Limb (tissue), 2 donors: ENCODE results near the gene TSGA10.
"Not testable (repeated sequence)": the region's sequence is repeated elsewhere in the genome, so short reads cannot be mapped to it uniquely, and the experiment has no call there.

Experiments
- DNase-seq, 2 donors: peaks; one replicate each; pipeline ENCODE4 v3.0.0-alpha.2; 2016; ENCODE audit errors: extremely low spot score in 2 of 2

The TSGA10 gene

GRCh38 chr2:99154643-99155536, at the start of gene TSGA10, which contains the start of gene LIPT1:
TSS of gene TSGA10 (minus strand) at chr2:99154942. CDS start at chr2:99109439, 45,503 bp downstream.
TSS of gene LIPT1 (plus strand) at chr2:99154967. CDS start at chr2:99161958, 6,991 bp downstream.
- peak; percentile 92 to 93 for DNase-seq

- DNase-seq: no peak
Observed at GRCh38 chr2:99201959-99202678, 47.4 kb upstream of the TSGA10 start.

GRCh38 chr2:99200076-99200800, 45.5 kb upstream of the TSGA10 start:
- DNase-seq: no peak

GRCh38 chr2:99198103-99198841, 43.5 kb upstream of the TSGA10 start:
- no peak for DNase-seq

GRCh38 chr2:99192364-99192763, 37.6 kb upstream of the TSGA10 start:
- DNase-seq: not testable (repeated sequence)

DNA sequence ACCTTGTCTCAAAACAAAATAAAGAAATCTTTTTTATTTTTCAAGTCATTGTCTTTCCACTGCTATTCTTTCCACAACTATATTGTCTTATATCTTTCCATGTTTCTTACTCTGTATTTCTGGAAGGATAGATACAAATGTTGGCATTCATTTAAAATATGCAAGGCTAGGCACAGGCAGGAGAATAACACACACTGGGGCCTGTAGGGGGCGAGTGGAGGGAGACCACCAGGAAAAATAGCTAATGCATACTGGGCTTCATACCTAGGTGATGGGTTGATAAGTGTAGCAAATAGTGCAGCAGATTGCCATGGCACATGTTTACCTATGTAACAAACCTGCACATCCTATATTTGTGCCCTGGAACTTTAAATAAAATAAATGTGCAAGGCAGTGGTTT, 35.8 kb upstream of the TSGA10 start:
- DNase-seq: no peak

- DNase-seq: no peak
Observed at GRCh38 chr2:99188357-99188756, 33.6 kb upstream of the TSGA10 start.

- DNase-seq: no peak
Observed at GRCh38 chr2:99187011-99187410, 32.3 kb upstream of the TSGA10 start.

GRCh38 chr2:99184811-99185210, 30.1 kb upstream of the TSGA10 start:
- no peak for DNase-seq

GRCh38 chr2:99183025-99183424, 28.3 kb upstream of the TSGA10 start:
- DNase-seq: no peak

DNA sequence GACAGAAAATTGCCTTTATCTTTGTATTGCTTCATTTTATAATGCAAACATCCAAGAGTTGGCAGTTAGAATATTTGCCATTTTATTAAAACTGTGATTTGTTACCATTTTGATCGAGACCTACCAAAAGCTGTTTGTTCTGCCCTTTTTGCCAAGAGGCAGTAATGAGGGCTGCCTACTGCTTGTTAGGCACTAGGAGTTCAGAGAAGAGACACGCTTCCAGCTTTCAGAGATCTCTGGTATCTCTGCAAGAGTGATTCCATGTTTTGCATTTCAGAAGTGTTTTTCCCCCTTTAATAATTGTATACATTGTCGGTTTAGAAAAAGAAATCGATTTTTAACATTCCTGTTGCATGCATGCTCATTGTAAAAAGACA, 26.9 kb upstream of the TSGA10 start:
- no peak for DNase-seq

GRCh38 chr2:99180755-99181623, 26.2 kb upstream of the TSGA10 start, which contains the start of the genes MITD1 and MRPL30:
TSS of gene MITD1 (minus strand) at chr2:99181058. CDS start at chr2:99180981, 77 bp downstream.
TSS of gene MRPL30 (plus strand) at chr2:99181184. CDS start at chr2:99186204, 5,020 bp downstream.
- DNase-seq: peak; percentile 95 to 96

DNA sequence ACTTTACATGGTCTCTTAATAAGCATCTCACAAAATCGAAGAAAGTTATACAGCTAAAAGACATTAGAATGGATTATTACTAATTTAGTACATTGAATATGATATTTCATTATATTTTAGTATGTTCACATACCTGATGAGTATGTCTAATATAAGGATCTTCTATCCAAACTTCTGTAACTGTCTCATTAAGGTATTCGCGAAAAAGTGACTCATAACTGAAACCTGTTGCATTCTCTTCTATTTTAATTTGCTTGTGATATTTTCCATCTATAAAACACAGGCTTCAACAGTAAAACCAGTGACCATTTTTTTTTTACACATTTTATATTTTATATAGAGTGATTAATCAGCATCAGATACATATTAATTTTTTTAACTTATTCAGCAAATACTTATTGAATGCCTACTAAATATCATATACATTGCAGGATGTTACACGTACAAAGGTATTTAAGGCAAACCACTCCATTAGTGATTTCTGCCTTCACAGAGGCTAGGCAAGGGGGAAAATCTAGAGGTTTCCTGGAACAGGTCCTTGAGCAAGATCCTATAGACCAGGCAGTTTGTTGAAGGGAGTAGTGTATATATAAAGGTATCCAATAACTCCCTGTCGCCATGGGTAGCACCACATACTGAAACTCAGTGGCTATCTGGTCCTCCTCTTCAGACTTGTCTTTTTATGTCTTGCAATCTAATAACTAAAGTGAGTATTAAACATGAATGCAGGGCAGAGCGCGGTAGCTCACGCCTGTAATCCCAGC, 16.8 kb upstream of the TSGA10 start:
- no peak for DNase-seq

- no peak for DNase-seq
Observed at GRCh38 chr2:99169534-99169933, 14.8 kb upstream of the TSGA10 start.

DNA sequence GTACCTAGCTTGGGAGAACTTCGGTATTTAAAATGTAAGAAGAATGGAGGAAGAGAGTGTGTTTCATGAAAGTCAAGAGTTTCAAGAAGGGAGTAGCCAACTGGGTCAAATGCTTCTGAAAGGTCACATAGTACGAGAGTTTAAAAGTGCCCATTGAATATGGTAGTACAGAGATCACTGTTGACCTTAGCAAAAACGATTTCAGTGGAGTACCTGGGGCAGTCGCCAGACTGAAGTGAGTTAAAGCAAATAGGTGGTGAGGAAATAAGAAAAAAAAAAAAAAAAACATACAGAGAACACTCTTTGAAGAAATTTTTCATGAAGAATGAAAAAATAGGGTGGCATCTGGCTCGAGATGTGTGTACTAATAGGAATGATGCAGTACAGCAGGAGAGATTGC, 11.5 kb upstream of the TSGA10 start:
- no peak for DNase-seq

DNA sequence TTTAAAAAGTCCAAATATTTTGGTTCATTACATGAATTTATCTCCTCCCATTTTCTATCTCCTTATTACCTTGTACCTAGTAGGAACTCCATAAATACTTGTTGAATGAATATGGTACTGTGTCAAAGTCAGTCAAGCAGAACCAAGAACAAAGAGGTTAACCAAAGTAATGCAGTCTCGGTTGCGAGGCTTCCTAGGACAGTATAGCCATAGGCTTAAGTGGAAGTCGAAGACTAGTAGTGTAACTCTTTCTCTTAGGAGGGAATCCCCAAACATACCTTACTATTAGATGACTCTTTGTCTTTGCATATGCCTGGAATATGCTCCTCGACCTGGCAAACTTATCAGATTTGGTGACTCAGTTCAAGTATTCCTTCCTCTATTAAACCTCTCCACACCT, 4.9 kb upstream of the TSGA10 start:
- no peak for DNase-seq

DNA sequence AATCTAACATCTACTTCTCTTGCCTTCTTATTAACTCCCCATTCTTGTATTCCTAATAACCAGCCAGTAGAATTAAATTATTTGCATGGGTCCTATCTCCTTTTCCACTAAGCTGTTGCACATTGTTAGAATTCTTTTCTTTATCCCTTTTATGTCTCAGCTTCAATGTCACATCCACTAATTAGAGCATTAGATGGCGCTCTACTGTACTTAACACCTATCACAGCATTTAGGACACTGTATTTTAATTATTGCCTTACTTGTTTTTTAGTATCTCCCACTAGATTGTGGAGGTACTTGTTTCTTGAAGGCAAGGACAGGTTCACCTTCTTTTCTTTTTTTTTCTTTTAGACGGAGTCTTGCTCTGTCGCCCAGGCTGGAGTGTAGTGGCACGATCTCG, 3.9 kb upstream of the TSGA10 start:
- no peak for DNase-seq

- DNase-seq: no peak
Observed at GRCh38 chr2:99156891-99157290, 2.1 kb upstream of the TSGA10 start.

DNA sequence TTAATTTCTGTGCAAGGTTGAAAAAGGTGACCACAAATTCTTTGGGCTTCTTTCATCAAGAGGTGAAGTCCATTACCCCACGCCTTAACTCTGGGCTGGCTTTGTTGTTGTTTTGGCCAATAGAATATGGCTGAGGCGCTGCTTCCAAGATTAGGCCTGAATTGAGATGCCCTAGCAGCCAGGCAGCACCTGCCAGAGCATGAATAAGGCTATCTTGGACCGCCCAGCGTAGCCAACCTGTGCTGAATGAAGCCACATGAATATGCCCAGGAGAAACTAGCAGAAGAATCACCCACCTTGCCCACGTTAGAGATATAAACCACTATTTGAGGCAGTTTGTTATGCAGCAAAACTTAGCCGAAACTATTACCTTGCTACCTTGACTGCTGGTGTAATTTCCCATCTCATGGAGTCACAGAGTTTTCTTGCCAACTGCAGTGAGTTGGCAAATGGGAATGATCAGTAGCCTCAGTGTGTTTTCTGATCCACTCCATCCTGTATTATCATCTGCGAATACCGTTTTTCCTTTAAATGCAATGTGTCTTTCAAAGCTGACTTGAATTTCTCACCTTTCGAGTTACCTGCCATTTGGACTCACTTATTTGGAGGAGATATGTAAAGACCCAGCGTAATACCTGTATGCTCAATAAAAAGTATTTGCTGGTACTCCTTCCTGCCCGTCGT, 679 bp downstream of the TSGA10 start:
- no peak for DNase-seq
